GM19035 (cell line): ENCODE results near the gene PHF19.
A peak's percentile ranks its signal among the peaks of the same experiment; 100 is the strongest.

Source experiments
- ATAC-seq: cut with Tn5 transposase; IDR thresholded peaks from one replicate; pipeline ENCODE4 v1.9.1; 2021; ENCODE audit not compliant: unreplicated experiment

PHF19 gene

GRCh38 chr9:120876842-120877240 lies at the start of gene PHF19:
Gene PHF19 (minus strand): TSS chr9:120877188. CDS start chr9:120874741, 2,447 bp downstream.
- peak; percentile 11 for ATAC-seq

DNA sequence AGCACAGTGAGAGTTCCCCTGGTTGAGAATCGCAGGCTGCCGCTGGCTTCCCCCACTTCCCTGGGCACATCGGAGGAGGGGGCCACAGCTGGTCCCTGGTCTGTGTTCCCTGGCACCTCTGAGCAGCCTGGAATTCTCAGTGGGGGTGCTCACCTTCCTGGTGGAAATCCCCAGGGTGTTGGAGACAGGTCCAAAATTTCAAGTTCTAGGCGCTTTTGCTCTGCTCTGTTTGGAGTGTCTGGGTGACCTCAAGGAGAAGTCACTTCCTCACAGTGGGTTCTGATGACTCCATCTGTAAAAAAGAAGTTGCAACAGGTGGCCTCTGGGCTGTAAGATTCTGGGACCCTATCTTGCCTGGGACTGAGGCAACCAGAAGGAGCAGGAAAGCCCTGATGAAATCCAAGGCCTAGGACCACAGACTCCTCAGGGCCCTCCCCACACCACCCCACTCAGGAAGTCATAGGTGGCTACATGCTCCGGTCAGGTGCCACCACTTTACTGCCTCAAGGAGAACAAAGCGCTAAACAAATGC lies 49.5 kb upstream of the PHF19 start, which contains the start of gene TRAF1:
Gene TRAF1, minus strand, starts transcription at position 400 of the 532 bp plus-strand sequence. CDS start 721 bp downstream, outside the sequence.
- peak; percentile 19 for ATAC-seq

DNA sequence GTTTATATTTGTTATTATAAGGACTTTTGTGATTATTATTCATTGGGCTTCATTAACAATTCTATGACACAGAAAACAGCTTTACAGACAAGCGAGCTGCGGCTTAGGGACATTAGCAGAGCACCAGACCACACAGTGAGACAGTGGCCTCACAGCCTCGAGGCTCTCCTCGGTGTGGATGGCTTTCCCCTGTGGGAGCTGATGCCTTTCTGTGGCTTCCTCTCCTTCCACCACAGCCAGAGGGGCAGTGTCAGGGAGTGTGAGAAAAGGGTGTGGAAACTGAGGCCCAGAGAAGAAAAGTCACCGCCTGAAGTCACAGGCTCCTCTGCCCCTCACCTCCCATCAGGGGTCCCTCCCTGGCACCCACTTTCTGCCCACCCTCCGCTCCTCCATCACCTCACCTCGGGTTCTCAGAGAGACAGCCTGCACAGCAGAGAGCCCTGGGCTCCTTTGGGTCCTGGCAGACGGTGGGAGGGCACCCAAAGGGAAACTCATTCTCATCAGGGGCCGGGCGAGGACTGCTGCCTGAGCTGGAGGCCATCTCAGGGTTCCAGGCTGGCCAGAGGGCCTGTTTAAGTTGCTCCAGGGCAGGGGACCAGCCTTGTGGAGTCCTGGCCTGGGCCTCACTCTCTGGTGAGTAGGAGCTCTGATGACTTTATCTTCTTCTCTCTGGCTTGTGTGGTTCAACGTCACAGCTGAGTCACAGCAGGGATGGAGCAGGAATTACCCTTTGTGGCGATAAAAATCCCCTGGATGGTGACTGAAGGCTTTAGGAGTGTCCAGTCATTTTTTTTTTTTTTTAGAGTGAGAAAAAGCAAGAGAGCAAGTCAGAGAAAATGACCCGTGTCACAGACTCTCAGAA lies 48.8 kb upstream of the PHF19 start:
- peak; percentile 42 for ATAC-seq

DNA sequence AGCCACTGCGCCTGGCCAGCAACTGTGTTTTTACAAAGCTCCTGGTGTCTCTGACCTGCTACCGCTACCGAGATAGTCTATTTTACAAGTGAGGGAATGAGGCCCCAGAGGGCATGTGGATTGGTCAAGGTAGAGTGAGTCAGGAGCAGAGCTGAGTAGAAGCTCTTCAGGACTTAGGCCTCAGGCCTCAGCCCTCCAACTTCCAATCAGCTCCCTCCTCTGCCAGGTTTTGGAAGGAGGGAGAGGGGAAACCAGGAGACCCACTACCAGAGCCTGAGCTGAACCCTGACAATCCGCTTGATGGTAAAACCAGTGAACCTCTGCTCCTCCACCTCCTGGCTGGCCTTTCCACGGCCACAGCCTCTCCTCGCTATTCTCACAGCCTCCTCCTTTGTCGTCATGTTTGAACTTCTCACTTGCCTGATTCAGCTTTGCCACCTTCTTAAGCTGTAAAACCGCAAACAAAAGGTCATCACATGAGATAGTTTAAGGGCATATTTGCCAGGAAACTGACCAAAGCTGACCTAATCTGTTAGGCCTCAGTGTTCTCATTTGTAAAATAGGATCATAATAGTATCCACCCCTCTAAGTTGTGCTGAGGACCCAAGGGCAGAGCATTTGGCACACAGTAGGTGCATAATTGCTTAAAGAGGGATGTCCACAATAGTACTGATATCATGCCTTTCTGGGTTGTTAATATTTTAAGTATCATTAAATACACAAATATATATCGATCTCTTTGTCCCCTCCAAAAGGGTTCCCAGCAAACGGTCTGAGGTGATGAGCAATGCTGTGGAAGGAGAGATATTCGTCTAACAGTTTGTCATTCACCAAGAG lies 47.9 kb upstream of the PHF19 start:
- ATAC-seq = no peak

DNA sequence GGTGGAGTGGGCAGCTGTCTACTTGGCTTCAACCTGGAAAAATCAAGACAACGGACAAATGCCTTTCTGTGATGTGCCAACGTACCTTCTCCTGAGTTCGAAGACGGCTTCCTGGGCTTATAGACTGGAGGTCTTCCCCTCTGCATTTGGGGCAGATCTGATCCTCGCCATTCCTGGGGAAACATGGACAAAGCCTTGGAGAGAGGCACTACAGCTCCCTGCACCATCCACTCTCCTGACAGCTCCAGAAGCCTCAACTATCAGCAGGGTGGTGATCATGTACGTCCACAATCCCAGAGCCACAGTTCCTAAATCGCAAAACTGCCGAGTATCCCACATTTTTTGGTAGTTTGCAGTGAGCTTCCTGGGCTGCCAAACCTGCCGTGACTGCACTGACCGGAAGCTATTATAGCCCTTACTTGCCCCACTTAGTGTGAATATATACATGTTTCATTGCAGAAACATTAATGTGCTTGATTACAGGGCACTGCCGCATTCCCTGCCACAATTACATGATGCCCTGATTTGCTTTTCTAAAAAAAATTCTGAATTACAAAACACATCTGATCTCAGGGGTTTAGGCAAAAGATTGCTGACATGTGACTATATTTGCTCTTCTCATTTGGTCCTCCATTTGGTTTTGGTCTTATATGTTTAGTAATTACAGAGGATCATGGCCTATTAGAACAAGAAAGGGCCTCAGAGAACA lies 46.8 kb upstream of the PHF19 start:
- ATAC-seq = no peak

DNA sequence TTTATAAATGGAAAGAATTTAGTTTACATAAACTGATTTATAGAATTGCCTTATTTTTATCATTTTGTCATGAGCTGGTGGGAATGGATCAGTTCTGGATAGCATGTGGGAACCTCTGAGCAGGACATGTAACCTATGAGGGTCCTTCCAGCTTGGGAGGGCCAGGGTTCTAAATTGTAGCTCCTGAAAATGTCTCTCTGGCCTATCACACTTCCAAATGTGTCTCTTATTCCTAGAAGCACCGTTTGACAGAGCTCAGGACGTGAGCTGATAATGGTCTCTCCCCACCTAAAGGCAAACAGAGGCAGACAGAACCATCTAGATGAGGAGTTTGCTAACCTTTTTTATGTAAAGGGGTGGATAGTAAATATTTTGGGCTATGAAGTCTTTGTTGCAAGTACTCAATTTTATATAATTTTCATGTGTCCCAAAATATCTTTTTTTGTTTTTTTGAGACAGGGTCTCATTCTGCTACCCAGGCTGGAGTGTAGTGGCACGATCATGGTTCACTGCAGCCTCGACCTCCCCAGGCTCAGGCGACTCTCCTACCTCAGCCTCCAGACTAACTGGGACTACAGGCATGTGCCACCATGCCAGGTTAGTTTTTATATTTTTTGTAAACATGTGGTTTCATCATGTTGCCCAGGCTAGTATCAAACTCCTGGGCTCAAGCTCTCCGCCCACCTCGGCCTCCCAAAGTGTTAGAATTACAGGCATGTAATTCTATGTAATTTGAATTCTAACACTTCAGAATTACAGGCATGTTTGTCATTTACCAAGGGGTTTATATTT lies 45.6 kb upstream of the PHF19 start:
- ATAC-seq = no peak

DNA sequence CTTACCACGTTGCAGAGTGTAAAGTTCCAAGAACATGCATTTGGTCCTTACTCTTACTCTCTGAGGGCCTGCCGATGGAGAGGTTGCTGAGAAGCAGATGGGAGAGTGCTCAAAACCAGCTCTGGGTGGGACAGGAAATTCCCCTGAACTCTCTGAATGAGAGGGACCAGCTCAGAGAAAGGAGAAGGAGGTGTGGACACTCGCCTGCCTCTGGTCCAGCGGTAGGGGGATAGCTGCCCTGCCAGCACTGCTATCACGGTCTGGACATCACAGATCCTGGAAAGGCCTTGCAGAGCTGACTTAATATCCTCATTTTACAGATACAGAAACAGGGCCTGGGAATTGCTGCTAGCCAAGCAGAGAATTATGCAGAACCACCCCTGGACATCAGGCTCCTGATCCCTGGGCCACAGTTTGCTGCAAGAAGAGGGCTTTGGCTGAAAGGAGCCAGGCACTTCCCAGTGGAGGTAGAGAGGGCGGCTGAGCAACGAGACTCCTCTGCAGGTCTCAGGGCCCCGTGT lies 44.7 kb upstream of the PHF19 start:
- ATAC-seq = no peak

DNA sequence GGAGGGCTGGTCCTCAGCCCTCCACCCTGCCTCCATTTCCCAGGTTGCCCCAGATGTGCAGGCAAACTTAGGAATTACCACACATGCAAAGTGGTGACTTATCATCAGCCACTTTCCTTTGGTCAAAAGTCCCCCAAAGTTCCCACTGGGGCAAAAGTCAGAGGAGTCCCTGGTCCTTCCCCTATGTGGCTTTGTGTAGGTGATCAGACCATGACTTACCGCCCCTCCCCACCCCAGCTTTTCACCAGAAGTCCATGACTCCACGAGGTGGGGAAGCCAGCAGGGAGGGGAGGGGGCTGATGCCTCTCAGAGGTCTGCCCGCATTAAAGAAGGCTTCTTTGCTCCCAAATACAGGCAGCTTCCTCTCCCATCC lies 43.8 kb upstream of the PHF19 start:
- no peak for ATAC-seq

DNA sequence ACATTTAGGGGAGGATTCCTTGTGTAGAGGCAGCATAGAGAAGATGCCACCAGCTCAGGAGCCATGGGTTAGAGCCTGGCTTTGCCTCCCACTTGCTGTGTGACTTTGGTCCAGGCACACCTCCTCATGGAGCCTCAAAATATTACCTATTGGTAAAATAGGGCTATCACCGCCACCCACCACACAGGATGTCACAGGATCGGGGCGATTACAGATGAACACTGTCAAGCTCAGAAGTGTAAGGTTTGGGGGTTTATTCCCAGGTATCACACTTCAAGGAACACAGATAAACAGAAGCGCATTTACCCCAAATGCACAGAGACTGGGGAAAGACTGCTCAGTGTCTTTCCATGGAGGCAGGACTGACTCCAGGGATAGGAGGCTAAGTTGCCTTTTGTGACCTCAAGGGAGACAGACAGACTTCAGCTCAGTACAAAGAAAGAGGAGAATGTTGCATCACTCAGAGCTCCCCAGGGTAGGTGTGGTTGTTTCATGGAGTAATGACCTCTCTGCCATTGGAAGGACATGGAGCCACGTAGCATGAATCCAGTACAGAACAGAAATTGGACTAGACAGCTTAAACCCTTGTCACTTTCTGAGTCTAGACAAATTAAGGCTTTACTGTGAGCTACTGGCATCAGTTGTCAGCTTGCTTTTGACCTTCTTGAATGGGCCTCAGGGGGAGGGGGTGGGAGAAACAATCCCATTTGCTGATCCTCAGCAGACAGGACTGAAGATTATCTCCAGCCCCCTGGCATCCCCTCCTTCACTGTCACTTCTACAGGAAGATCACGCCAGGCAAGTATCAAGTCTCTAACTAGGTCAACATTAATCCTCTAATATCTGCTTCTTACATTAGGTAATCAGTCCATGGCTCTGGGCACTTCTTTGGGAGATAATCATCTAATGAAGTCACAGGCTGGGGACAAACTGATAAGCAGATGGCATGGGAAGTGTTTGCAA lies 43.1 kb upstream of the PHF19 start:
- ATAC-seq = no peak

DNA sequence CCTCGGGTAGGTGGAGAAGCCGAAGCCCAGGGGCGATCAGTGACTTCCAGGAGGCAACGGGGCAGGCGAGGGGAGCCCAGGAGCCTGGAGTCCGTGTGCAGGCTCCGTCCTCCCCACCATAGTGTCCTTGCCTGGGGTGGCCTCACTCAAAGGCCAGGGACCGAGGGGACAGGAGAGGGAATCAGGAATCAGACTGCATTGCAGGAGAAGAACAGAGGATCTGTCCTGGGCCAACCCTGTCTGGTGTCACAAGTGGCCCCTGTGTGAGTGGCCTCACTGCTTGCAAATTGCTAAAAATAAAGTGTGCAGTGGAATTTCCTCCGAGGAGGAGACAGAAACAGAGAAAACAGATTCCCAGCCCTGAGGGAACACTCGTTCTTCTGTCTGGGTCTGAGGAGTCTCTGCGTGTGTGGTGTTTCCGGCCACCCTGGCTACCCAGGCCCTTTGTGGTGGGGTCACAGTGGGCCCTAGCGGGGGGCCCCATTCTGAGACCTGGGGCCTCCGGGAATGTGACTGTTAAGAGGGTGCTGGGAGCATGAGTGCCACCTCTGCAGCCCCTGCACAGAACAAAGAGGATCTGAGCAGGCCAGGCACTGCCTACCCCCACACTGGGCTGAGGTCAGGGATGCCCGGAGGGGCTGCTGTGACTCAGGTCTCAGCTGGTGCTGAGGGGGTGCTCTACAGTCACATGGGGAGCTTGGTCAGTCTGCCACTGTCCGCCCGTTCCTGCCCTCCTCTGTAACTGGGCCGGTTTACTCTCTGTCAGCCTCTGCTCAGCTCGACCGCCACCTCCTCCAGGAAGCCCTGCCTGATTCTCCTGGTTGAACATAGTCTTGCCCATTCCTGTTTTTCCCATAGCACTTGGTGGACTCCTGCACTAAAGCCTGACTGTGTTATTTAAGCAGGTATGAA lies 42.2 kb upstream of the PHF19 start:
- no peak for ATAC-seq

- no peak for ATAC-seq
These were observed 41.2 kb upstream of the PHF19 start for GRCh38 chr9:120917929-120918762.

DNA sequence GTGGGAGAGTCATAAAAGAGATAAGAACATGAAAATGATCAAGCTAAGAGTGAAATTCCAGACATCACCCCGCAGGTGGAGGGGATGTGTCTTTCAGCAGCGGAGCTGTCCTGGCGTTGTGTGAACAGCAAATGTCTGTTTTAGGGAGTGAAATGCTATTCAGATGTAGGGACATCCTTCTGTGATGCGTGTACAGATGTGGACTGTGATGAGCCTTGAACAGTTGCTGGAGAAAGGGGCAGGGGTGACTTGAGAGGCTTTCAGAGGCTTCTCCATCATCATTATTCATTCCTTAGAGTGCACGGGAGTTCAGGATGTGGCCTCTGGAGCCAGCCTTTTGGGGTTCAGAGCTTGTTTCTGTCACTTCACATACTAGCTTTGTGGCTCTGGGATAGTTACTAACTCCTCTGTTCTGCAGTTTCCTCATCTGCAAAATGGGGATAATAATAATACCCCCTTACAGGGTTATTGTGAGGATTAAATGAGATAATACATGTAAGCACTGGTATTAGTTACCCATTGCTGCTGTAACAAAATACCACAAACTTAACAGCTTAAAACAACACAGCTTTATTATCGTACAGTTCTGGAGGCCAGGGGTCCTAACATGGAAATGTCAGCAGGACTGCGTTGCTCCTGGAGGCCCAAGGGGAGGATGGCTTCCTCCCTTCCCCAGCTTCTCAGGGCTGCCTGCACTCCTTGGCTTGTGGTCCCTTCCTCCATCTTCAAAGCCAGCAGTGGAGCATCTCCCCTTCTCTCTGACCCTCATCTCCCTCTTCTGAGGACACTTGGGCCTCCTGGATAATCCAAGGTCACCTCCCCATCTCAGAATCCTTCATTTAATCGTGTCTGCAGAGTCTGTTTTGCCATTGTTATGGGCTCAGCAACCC lies 40.2 kb upstream of the PHF19 start:
- ATAC-seq = no peak

- no peak for ATAC-seq
These were observed 39.6 kb upstream of the PHF19 start for GRCh38 chr9:120916588-120916987.

- ATAC-seq = no peak
These were observed 39.0 kb upstream of the PHF19 start for GRCh38 chr9:120915854-120916470.

GRCh38 chr9:120914953-120915352 lies 38.0 kb upstream of the PHF19 start:
- no peak for ATAC-seq

DNA sequence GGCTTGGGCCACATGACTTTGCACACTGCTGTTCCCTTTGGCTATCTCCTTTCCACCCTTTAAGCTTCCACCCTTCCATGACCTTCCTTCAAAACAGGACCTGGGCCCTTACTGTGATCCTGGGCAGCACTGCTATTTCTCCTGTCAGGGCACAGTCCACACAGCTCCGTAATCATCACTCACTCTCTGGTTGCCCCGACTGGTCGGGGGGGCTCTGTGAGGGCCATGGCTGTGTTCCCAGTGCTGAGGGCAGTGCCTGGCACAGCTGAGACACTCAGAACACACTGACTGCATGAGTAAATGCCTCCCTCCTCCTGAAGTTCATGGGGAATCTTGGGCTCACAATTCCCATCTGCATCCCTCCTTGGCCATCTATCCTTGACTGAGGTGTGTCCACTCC lies 37.4 kb upstream of the PHF19 start:
- ATAC-seq = no peak
